Neural progenitor cell (in vitro differentiated cells): Measurements from ENCODE around the gene SOX5.

ENCODE experiments used
- EZH2phosphoT487 ChIP-seq: fragments of 200-600 bp; sonication (generic); IDR thresholded peaks from 2 replicates; pipeline ENCODE4 v1.6.1; 2017; ENCODE audit warnings: antibody characterized with exemption
- TF ChIP-seq, protein P1 (sequence below): fragments of 200-600 bp; sonication (generic); IDR thresholded peaks from 2 replicates; pipeline ENCODE4 v1.5.1; 2017; ENCODE audit warnings: antibody characterized with exemption, mild to moderate bottlenecking

DNA sequence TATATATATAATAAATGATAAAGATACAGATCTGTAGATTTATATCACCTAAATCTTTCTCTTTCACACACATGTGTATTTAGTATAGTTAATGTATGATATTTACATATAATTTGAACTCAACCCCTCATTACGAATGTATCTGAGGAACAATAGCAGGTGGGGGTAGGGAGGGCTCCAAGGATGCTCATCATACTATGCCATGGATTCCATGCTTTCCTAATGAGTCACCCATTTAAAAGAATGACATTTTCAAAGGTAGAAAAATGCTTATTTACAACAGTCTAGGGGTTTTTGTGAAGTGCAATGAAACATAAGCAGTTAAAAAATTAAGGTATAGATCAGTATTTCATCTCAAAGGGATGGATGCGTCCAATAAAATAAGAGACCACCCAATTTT, 181.6 kb downstream of the SOX5 start:
- TF ChIP-seq, protein P1, sequence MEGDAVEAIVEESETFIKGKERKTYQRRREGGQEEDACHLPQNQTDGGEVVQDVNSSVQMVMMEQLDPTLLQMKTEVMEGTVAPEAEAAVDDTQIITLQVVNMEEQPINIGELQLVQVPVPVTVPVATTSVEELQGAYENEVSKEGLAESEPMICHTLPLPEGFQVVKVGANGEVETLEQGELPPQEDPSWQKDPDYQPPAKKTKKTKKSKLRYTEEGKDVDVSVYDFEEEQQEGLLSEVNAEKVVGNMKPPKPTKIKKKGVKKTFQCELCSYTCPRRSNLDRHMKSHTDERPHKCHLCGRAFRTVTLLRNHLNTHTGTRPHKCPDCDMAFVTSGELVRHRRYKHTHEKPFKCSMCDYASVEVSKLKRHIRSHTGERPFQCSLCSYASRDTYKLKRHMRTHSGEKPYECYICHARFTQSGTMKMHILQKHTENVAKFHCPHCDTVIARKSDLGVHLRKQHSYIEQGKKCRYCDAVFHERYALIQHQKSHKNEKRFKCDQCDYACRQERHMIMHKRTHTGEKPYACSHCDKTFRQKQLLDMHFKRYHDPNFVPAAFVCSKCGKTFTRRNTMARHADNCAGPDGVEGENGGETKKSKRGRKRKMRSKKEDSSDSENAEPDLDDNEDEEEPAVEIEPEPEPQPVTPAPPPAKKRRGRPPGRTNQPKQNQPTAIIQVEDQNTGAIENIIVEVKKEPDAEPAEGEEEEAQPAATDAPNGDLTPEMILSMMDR = no peak
- TF ChIP-seq EZH2phosphoT487 = no peak
